Activated CD4-positive, alpha-beta T cell treated with anti-CD3 and anti-CD28 coated beads, Interleukin-2, Interleukin-6, amounts not matched to agents 100 ng/mL and 50 ng/mL, durations not matched to agents 16 hours and 8 hours (primary cell): Measurements from ENCODE around the gene CIZ1.
"Not testable (repeated sequence)": the region's sequence is repeated elsewhere in the genome, so short reads cannot be mapped to it uniquely, and the experiment has no call there.

Experiments
- DNase-seq: peaks from one replicate; pipeline ENCODE4 v3.0.0-alpha.2; 2020

The CIZ1 gene

GRCh38 chr9:128188209-128188608 lies 3.2 kb downstream of the CIZ1 start:
- DNase-seq = no peak

DNA sequence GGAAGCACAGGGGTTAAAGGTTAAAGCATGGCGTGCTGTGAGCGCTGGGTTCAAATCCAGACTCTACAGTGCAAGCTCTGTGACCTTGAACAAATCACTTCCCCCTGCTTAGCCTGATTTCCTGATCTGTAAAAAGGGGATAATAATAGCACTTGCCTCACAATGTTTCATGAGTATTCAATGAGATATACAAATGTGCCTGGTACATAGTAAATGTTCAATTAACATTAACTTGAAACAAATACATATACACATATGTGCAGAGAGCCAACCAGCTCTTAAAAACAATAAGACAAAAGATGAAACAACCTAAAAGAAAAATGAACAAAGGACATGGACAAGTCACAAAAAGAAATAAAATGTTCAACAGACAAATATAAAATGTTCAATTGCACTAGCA lies 4.0 kb downstream of the CIZ1 start:
- no peak for DNase-seq

- DNase-seq = no peak
These were observed 5.1 kb downstream of the CIZ1 start for GRCh38 chr9:128185979-128186965.

- no peak for DNase-seq
These were observed 8.3 kb downstream of the CIZ1 start for GRCh38 chr9:128182893-128183588.

- DNase-seq = not testable (repeated sequence)
These were observed 9.9 kb downstream of the CIZ1 start for GRCh38 chr9:128181480-128181879.

GRCh38 chr9:128180447-128180846 lies 10.9 kb downstream of the CIZ1 start:
- no peak for DNase-seq

DNA sequence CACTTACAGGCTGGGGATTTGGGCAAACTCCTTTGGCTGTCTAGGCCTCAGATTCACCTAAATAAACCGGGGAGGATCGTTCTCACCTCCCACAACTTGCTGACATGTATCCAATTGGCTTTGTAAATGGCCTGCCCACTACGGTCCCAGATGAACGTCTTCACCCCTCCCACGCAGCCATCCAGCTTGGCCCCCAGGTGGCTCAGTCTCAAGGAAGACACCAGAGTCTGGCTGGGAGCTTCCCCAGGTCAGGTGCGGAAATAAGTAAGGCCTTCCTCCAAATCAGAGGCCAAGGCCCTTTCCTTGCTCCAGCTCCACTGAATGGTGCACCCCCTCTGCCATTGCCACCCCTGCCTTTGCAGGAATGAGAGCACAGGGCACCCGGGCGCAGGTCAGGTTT lies 11.4 kb downstream of the CIZ1 start:
- DNase-seq = no peak

- DNase-seq = no peak
These were observed 12.5 kb downstream of the CIZ1 start for GRCh38 chr9:128178806-128179431.

GRCh38 chr9:128175726-128176125 lies 15.6 kb downstream of the CIZ1 start:
- DNase-seq = no peak

DNA sequence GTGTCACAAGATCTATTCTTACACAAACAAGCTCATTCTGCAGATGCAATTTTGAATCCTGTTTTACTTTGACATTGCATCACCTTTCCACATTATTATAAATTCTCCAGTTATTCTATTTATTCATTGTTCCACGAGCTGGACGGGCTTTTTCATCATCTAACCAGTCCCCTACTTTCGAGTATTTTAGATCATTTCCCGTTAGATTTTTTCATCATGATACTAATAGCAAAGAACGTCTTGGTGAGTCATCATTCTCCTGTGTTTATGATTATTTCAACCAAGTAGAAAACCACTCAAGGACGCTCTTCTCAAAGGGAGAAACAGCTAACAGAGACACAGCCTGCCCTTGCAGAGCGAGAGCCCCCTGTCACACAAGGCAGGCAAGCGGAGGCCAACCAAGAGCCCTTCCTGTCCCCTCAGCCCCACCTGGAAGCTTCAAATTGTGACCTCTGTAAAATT lies 16.2 kb downstream of the CIZ1 start:
- DNase-seq = no peak

DNA sequence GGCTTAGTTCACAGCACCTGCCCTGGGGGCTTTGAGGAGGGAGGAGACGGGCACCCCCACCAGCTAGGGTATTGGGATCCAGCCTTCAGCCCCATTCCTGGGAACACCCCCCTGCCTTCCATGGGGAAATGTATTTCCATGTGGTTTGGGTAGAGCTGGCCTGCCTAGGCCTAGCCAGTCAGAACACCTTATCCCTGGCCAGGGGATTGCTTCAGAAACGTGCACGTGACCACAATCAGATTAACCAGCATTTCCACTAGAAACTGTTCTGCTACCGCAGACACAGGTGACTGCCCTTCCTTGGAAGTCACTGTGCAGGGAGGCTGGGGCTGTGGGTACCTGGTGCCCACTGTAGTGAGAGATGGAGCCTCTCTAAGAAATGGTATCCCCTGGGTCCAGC lies 17.3 kb downstream of the CIZ1 start:
- DNase-seq = no peak

GRCh38 chr9:128169925-128170324 lies 21.4 kb downstream of the CIZ1 start:
- DNase-seq = no peak

GRCh38 chr9:128169492-128169891 lies 21.9 kb downstream of the CIZ1 start:
- no peak for DNase-seq

DNA sequence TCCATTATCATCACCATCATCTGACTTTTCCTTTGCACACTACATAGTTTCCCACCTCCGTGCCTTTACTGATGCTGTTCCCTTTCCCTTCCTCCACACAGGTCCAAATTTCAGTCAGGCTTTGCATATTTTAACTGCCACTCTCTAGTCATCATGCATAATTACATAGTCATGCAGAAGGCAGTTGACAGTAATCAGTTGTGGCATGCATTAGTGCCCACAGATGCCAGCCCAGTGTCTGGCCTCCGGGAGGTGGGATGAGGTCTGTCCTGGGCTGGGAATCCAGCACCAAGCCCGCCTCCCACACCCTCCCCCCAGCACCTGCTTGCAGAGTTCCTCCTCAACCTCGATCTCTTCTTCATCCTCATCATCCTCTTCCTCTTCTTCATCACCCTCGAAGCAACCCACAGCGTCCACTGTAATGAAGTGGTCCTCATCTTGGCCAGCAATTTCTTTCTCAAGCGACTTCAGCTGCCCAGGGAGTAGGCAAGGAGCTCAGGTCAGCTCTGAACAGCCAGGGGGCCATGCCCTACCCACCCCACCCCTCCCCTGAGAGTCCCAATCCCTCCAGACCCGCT lies 22.6 kb downstream of the CIZ1 start:
- DNase-seq = no peak

GRCh38 chr9:128167209-128167608 lies 24.2 kb downstream of the CIZ1 start:
- no peak for DNase-seq

- no peak for DNase-seq
These were observed 25.2 kb downstream of the CIZ1 start for GRCh38 chr9:128166169-128166568.

- no peak for DNase-seq
These were observed 27.0 kb downstream of the CIZ1 start for GRCh38 chr9:128164307-128164885.

GRCh38 chr9:128163523-128164306 lies 27.7 kb downstream of the CIZ1 start:
- DNase-seq = no peak

GRCh38 chr9:128163027-128163515 lies 28.3 kb downstream of the CIZ1 start:
- no peak for DNase-seq

- DNase-seq = no peak
These were observed 29.0 kb downstream of the CIZ1 start for GRCh38 chr9:128162215-128163026.
